ENCODE data around the gene UBALD1. TPM values are rescaled to one million over a fixed set of nuclear protein-coding genes. Genes with fewer than 3 reads are reported as not detected.
"Not testable (repeated sequence)": the region's sequence is repeated elsewhere in the genome, so short reads cannot be mapped to it uniquely, and the experiment has no call there.

The UBALD1 gene
- polyA plus RNA-seq, 3 donors: 23.4 to 28.5 (median 23.9) TPM

- DNase-seq: no peak
These were observed 12.9 kb downstream of the UBALD1 start for GRCh38 chr16:4601864-4602186.

GRCh38 chr16:4601036-4601863, 13.4 kb downstream of the UBALD1 start:
- no peak for DNase-seq

DNA sequence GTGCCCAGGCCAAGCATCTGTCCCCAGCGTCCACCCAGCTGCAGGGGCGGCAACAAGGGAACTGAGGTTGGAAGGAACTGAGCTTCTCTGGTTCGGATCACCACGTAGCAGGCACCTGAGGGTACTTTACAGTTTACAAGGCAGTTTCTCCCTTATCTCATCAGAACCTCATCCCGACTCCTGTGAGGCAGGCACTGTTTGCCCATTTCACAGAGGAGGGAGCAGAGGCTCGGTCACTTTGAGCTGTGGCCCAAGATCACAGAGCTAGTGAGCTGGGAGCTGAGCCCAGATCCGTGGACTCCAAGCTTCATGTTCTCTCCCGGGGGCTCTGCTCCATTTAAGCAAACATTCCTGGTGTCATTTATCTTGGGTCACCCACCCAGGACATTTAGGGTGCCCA, 15.1 kb downstream of the UBALD1 start:
- no peak for DNase-seq

DNA sequence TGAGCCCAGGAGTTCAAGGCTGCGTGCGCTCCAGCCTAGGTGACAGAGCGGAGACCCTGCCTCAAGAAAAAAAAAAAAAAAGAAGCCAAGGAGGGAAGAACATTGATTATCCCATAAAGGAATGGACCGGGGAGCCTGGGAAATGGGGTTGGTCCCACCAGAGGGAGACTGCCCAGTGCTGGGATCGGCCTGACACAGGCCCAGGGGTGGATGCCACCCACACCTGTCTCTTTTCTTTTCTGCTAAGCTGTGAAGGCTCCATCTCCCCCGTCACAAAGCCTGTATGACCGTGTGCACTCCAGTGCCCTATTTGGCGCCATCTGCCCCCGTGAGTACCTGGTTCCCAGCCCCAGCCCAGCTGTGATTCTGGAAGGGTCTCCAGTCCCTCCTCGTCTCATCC, 15.7 kb downstream of the UBALD1 start:
- no peak for DNase-seq

GRCh38 chr16:4597174-4597573, 17.5 kb downstream of the UBALD1 start:
- no peak for DNase-seq

GRCh38 chr16:4594433-4595410, 20.0 kb downstream of the UBALD1 start:
- DNase-seq: no peak

- no peak for DNase-seq
These were observed 21.6 kb downstream of the UBALD1 start for GRCh38 chr16:4593086-4593485.

DNA sequence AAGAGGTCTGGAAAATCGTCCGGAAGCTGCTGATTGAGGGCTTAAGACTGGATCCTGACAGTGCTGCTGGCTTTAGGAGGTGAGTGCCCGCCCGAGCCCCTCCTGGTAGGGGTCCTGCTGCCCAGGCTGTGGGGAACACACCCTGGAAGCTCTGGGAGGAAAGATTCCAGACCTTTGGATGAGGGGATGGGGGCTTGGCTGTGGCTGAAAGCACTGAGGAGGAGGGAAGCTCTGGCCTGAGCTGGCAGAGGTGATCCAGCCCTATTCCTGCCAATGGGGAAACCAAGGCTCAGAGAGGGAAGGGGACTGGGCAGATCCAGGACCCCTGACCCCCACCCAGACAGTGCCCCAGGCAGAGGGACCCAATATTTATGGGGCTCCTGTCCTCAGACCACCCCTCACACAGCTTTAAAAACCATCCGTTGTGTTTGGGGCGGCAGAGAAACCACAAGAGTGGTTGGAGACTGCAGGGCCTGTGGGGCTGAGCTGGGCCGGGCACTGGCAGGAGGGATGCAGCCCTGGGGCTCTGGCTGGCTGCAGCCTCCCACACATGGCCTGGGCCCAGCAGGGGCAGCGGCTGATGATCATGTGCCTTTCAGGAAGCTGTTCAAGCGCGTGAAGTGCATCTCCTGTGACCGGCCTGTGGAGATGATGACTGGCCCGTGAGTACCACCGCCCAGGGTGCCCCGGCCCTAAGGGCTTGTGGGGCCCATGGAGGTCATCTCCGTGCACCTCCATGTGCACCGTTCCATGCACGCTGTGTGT, 22.8 kb downstream of the UBALD1 start:
- no peak for DNase-seq

DNA sequence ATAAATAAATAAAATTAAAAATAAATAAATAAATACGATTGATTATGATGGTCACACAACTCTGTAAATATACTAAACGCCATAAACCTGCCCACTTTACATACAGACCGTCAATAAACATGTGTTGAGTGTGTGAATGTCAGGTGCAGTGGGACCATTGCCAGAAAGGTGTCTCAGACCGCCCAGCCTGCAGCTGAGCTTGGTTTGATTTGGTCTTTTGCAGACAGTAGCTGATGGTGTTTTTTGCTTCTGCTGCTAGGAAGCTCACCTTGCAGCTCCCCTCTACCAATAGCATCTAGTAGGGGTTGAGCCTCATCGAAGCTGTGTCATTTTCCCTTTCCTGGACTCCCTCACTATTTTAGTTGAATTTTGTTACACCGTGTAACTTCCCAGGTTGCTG, 23.5 kb downstream of the UBALD1 start:
- DNase-seq: no peak

DNA sequence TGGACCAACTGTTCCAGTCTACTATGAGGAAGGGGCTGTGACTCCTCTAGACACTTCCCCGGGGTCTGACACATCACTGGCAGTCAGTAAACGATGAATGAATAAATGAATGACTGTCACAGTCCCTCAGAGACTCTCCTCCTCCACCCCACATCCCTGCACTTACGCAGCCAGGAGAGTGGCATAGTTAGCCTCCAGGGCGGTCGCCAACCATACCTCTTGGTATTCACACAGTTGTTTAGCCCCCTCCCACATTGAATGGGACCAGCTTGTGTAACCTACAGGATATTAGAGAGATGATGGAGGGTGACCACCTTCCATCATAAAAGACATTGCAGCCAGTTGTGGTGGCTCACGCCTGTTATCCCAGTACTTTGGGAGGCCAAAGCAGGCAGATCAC, 25.7 kb downstream of the UBALD1 start:
- no peak for DNase-seq

DNA sequence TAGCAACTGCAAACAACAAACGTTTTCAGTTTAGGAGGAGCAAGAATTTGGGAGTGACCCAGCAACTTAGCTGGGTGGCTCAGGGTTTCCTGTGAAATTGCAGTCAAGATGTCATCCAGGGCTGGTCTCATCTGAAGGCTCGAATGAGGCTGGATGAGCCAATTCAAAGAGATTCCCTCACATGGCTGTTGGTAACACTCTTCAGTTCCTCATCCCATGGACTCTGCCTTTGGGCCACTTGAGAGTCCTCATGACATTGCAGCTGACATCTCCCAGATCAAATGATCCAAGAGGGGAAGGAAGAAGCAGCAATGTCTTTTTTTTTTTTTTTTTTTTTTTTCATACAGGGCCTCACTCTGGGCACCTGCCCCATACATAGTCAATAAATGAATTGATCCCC, 26.3 kb downstream of the UBALD1 start:
- no peak for DNase-seq

DNA sequence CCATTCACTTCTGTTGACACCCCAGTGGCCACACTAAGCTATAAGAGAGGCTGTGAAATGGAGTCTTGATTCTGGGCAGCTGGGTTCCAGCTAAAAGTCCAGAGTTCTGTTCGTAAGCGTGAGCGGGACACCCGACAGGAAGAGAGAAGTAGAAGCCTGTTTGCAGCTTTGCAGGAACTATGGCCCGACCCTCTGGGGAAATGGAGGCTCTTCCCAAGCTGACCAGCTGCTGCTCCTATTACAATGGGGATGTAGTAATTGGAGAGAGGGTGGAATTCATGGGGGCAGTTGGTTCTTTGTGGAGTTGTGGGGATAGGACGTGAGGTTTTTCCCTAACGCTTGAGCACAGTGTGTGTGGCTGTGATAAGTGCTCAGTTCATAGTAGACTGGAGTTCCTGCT, 28.4 kb downstream of the UBALD1 start:
- no peak for DNase-seq

DNA sequence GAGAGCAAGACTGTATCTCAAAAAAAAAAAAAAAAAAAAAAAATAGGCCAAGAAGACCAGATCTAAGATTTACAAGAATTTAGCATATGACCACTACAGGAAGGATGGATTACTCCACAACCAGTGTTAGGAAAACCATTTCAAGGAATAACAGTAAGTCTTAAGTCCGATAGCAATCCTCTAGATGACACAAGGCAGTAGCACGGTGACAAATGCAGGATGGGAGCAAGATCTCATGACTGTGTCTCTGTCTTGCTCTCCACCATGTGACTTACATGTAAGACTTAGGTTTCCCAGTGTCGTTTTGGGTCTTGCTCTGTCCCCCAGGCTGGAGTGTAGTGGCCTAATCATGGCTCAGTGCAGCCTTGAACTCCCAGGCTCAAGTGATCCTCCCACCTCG, 30.8 kb downstream of the UBALD1 start:
- DNase-seq: no peak

GRCh38 chr16:4580250-4580649, 34.4 kb downstream of the UBALD1 start:
- DNase-seq: no peak

- DNase-seq: no peak
These were observed 35.6 kb downstream of the UBALD1 start for GRCh38 chr16:4578961-4579530.

- DNase-seq: no peak
These were observed 38.7 kb downstream of the UBALD1 start for GRCh38 chr16:4576008-4576407.

DNA sequence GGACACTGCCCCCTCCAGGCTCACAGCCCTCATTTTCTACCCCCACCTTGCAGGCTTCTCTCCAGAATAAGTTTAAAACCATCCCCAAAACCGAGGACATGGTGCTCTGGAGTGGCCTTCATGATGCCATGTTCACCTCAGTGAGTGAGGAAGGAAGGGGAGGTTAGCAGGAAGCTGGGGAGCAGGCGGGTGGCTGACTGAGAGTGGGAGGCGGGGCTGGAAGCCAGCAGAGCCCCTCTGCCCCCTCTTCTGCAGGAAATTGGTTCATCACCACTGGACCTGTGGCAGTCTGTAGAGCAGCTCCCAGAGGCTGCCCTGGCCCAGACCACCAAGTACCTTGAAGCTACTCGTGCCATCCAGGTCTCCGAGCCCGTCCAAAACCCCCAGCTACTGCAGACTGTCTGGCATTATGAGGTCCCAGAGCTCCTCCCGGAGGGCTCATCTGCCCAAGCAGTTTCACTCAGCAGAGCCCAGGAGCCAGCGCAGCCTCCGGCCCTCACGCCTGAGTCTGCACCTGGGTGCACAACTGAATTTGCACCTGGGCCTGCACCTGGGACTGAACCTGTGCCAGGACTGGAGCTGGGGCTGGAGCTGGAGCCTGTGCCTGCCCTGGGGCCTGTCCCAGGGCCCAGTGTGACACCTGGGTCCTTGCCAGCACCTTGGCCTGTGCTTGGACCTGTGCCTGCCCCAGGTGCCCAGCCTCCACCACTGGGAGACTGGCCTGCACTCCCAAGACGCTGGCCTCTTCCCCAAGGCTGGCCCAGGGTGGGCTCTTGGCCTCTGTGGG, 39.6 kb downstream of the UBALD1 start:
- DNase-seq: no peak

DNA sequence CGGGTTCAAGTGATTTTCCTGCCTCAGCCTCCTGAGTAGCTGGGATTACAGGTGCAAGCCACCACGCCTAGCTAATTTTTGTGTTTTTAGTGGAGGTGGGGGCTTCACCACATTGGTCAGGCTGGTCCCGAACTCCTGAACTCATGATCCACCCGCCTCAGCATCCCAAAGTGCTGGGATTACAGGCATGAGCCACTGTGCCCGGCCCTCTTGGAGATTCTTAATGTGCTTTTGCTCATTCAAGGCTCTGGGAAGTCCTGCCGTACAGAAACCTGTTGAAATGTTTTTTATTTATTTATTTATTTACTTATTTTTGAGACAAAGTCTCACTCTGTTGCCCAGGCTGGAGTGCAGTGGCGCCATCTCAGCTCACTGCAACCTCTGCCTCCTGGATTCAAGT, 40.8 kb downstream of the UBALD1 start:
- DNase-seq: not testable (repeated sequence)

DNA sequence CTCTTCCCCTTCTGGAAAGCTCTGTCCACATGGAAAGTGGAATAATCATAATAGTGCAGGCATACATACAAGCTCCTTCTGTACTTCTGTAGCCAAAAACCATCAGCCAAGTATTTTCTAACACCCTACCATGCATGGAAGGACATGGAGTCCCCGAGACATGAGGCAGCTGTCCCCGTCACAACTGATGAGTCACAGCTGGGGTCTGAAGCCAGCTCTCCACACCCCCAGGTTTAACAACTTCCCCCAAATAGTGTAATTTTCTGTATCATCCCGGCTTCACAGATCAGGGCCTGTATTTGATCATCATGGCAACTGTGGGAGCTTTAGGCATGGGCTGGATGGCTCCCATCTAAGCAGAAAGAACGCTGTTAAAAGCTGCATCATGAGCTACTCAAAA, 42.0 kb downstream of the UBALD1 start:
- peak; percentile 70 for DNase-seq

DNA sequence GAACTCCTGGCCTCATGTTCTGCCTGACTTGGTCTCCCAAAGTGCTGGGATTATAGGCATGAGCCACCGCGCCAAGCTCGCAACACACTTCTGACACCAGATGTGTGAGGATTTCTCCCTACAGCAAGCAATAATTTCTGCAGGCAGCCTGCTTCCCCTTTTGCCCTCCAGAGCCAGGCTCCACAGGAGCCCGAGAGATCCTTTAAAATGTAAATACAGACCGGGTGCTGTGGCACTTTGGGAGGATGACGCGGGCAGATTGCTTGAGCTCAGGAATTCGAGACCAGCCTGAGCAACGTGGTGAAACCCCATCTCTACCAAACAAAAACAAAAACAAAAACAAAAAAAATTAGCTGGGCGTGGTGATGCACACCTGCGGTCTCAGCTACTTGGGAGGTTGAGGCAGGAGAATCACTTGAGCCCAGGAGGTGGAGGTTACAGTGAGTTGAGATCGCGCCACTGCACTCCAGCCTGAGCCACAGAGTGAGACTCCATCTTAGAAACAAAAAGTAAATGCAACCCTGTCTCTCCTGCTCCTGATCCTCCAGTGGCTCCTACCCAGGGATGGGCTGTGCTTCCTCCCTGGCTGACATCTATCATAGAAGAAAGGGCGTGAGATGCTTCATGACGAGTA, 43.9 kb downstream of the UBALD1 start:
- no peak for DNase-seq

GRCh38 chr16:4570086-4570485, 44.6 kb downstream of the UBALD1 start:
- no peak for DNase-seq
